ENCODE data around the gene IFT25. TPM values are rescaled to one million over a fixed set of nuclear protein-coding genes. Genes with fewer than 3 reads are reported as not detected.

Gene IFT25
- total and polyA plus RNA-seq, 2 experiments from 2014 or later: 28.2 to 109 TPM

GRCh38 chr1:53919675-53920066 is 25.8 kb downstream of the IFT25 start:
- no peaks in the 10 kb centered on the region for H3K27me3 Mint-ChIP-seq (ENCODE audit: insufficient read depth, low read depth, poor library complexity)
- DNase-seq (ENCODE audit: low spot score) (no peak), ATAC-seq (no peak)
- H3K9me3 Mint-ChIP-seq: 0 out of 3 replicates have a peak, but pooled peaks cover 4% of the 10 kb centered on the region
- no peak overlapping the region for H3K4me3 Mint-ChIP-seq
- Histone ChIP-seq H2AFZ (no peak overlapping the region), H3K9me2 (ENCODE audit: insufficient read depth) (no peaks in the 10 kb centered on the region), H3K79me2 (replicated peaks; ENCODE audit: insufficient read depth) (no peaks in the 10 kb centered on the region), H3K4me3 (no peak overlapping the region), H3K36me3 (ENCODE audit: insufficient read depth) (0 out of 2 replicates have a peak, but pooled peaks cover 3% of the 10 kb centered on the region), H3K27me3 (ENCODE audit: insufficient read depth) (no peaks in the 10 kb centered on the region), H3K4me1 (ENCODE audit: insufficient read depth) (peaks cover 10% of the 10 kb centered on the region), H3K4me2 (no peak overlapping the region), H4K20me1 (replicated peaks; ENCODE audit: insufficient read depth) (no peaks in the 10 kb centered on the region), H3F3A (replicated peaks; ENCODE audit: low read depth) (no peaks in the 10 kb centered on the region), H3K27ac (ENCODE audit: low read depth) (no peak overlapping the region)
- H3K4me1 Mint-ChIP-seq: peaks cover 11% of the 10 kb centered on the region; the same call in 2 of the 3 replicates
- no peak overlapping the region for H3K27ac Mint-ChIP-seq
- no peak for TF ChIP-seq ZNF462 (CRISPR knock-in tag; IDR thresholded peaks at IDR 0.05)
- H3K36me3 Mint-ChIP-seq (ENCODE audit: low read depth): peaks cover 16% of the 10 kb centered on the region

- no peak for TF ChIP-seq CTCF (conservative IDR thresholded peaks at IDR 0.05; ENCODE audit: low read depth in 2 of 2)
- TF ChIP-seq POLR2AphosphoS5 (IDR thresholded peaks at IDR 0.05; ENCODE audit: low read depth): no peak
- no peak for TF ChIP-seq NANOG (IDR thresholded peaks at IDR 0.05; ENCODE audit: borderline replicate concordance)
- no peak for TF ChIP-seq EZH2 (IDR thresholded peaks at IDR 0.05; ENCODE audit: low read depth, unreplicated experiment)
- TF ChIP-seq STAT1 (IDR thresholded peaks at IDR 0.05; ENCODE audit: unreplicated experiment): no peak
- TF ChIP-seq JUNB (IDR thresholded peaks at IDR 0.05; ENCODE audit: unreplicated experiment): no peak
- H3K27ac Mint-ChIP-seq: no peak overlapping the region
- H3K9me3 Mint-ChIP-seq: 0 out of 3 replicates have a peak, but pooled peaks cover 4% of the 10 kb centered on the region
- Histone ChIP-seq H3K79me2 (replicated peaks; ENCODE audit: insufficient read depth) (no peaks in the 10 kb centered on the region), H3K27ac (ENCODE audit: low read depth) (no peak overlapping the region), H4K20me1 (replicated peaks; ENCODE audit: insufficient read depth) (no peaks in the 10 kb centered on the region), H3F3A (replicated peaks; ENCODE audit: low read depth) (no peaks in the 10 kb centered on the region), H3K4me3 (no peak overlapping the region), H3K9me2 (ENCODE audit: insufficient read depth) (no peaks in the 10 kb centered on the region), H3K36me3 (ENCODE audit: insufficient read depth) (0 out of 2 replicates have a peak, but pooled peaks cover 3% of the 10 kb centered on the region), H2AFZ (no peak overlapping the region), H3K27me3 (ENCODE audit: insufficient read depth) (no peaks in the 10 kb centered on the region), H3K4me1 (ENCODE audit: insufficient read depth) (peaks cover 22% of the 10 kb centered on the region), H3K4me2 (no peak overlapping the region)
- H3K27me3 Mint-ChIP-seq (ENCODE audit: insufficient read depth, low read depth, poor library complexity): no peaks in the 10 kb centered on the region
- ATAC-seq: no peak
- DNase-seq (ENCODE audit: low spot score): no peak
- peaks cover 16% of the 10 kb centered on the region for H3K36me3 Mint-ChIP-seq (ENCODE audit: low read depth)
- H3K4me3 Mint-ChIP-seq: no peak overlapping the region
- H3K4me1 Mint-ChIP-seq: peaks cover 23% of the 10 kb centered on the region
Measured at GRCh38 chr1:53918343-53918742, 27.2 kb downstream of the IFT25 start.

Data from GM23338 (cell line).